Endothelial cell (in vitro differentiated cells): ENCODE data around the gene FGL2. TPM values are rescaled to one million over a fixed set of nuclear protein-coding genes. Genes with fewer than 3 reads are reported as not detected.
"Not testable (repeated sequence)": the region's sequence is repeated elsewhere in the genome, so short reads cannot be mapped to it uniquely, and the experiment has no call there.

Experiments
- DNase-seq: peaks from one replicate; pipeline ENCODE4 v3.0.0; 2021; ENCODE audit warnings: low spot score
- H3K27ac Mint-ChIP-seq: one replicate; pipeline ENCODE4 v1.8.0; 2021; ENCODE audit warnings: mixed read lengths, inconsistent platforms; ENCODE audit not compliant: unreplicated experiment
- H3K27me3 Mint-ChIP-seq: one replicate; pipeline ENCODE4 v1.8.0; 2021; ENCODE audit warnings: mild to moderate bottlenecking, moderate library complexity, mixed read lengths, inconsistent platforms; ENCODE audit not compliant: unreplicated experiment
- H3K36me3 Mint-ChIP-seq: one replicate; pipeline ENCODE4 v1.8.0; 2021; ENCODE audit warnings: mild to moderate bottlenecking, low read depth, mixed read lengths, inconsistent platforms; ENCODE audit not compliant: unreplicated experiment
- H3K4me1 Mint-ChIP-seq: one replicate; pipeline ENCODE4 v1.8.0; 2021; ENCODE audit warnings: mild to moderate bottlenecking, mixed read lengths, inconsistent platforms; ENCODE audit not compliant: unreplicated experiment
- H3K4me3 Mint-ChIP-seq: one replicate; pipeline ENCODE4 v1.8.0; 2021; ENCODE audit warnings: mild to moderate bottlenecking, mixed read lengths, inconsistent platforms; ENCODE audit not compliant: unreplicated experiment
- H3K9me3 Mint-ChIP-seq: one replicate; pipeline ENCODE4 v1.8.0; 2021; ENCODE audit warnings: mixed read lengths, inconsistent platforms; ENCODE audit not compliant: unreplicated experiment
- total RNA-seq: library from RNA; stranded (reverse); fragmentation: NEBNext Ultra II Directional; extraction: Animal tissue kit (Norgen Biotek cat#: 25700); gene quantifications from one replicate; pipeline ENCODE4 v1.2.1, GENCODE V29; 2021; ENCODE audit not compliant: unreplicated experiment
- TF ChIP-seq, protein P1 (sequence below): fragments of 200-600 bp; sonication (generic); IDR thresholded peaks from one replicate; pipeline ENCODE4 v1.5.0; 2021; ENCODE audit warnings: antibody characterized with exemption; ENCODE audit not compliant: unreplicated experiment

Gene FGL2
- total RNA-seq, 1 donor from 2014 or later: not detected

DNA sequence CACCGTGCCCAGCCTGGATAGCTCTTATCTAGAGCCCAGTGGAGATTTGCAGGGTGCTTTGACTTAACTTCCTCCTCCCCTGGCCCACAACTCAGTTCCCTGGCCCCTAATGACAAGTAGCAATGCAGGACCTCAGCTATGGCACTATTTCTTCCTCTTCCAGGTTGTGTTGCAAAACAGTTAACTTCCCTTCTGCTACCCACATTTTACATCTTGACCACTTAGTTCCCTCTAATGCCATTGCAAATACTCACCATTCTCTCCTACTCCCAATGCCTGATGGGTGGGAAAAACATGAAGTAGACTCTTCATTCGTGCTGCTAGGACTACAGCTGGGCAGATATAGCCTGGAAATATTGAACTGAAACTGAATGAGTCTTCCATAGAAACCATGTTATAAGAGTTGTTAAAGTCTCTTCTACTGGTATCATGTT lies 39.1 kb upstream of the FGL2 start:
- no peak overlapping the region for H3K27ac Mint-ChIP-seq

DNA sequence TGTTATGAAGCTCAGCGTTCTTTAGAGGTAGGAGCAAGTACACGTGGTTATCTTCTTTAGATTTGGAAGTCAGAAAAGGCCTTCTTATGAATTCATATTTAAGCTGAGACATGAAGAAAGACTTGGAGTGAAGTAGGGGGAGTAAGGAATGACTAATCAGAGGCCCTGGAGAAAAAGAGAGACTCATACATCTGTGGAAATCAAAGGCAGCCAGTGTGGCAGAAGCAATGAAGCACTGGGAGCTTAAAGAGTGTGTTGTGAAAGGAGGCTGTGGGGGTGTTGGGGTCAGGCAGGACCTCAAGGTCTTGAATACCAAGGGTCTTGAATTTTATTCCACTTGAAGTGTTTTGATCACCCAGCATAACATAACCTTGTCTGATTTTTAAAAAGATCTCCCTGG lies 35.7 kb upstream of the FGL2 start:
- peaks cover 8% of the 10 kb centered on the region for H3K36me3 Mint-ChIP-seq
- TF ChIP-seq, protein P1, sequence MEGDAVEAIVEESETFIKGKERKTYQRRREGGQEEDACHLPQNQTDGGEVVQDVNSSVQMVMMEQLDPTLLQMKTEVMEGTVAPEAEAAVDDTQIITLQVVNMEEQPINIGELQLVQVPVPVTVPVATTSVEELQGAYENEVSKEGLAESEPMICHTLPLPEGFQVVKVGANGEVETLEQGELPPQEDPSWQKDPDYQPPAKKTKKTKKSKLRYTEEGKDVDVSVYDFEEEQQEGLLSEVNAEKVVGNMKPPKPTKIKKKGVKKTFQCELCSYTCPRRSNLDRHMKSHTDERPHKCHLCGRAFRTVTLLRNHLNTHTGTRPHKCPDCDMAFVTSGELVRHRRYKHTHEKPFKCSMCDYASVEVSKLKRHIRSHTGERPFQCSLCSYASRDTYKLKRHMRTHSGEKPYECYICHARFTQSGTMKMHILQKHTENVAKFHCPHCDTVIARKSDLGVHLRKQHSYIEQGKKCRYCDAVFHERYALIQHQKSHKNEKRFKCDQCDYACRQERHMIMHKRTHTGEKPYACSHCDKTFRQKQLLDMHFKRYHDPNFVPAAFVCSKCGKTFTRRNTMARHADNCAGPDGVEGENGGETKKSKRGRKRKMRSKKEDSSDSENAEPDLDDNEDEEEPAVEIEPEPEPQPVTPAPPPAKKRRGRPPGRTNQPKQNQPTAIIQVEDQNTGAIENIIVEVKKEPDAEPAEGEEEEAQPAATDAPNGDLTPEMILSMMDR: no peak

More for the DNA sequence above, 39.1 kb upstream of the FGL2 start:
- TF ChIP-seq, protein P1: no peak
- Mint-ChIP-seq H3K36me3 (peaks cover 8% of the 10 kb centered on the region), H3K4me1 (peaks cover 6% of the 10 kb centered on the region), H3K9me3 (no peaks in the 10 kb centered on the region), H3K27me3 (no peaks in the 10 kb centered on the region), H3K4me3 (no peak overlapping the region)
- DNase-seq: no peak

DNA sequence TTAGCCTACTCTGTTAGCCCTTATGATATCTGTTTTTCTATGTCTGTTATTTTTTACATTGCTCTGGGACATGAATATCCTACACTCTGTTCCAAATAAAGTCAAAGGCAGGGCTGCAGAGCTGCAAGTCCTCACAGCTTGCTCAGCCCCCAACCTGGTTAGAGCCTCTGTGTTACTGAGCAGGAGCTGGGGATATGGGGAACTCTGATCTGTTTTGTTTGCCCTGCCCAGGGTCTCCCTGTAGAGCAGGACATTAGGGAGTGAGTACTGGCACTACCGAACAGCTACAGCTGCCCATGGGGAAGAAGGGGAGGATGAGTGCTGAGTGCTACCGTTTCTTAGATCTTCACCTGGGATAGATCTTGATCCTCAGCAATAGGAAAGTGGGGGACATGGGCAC lies 32.8 kb upstream of the FGL2 start:
- peaks cover 2% of the 10 kb centered on the region for H3K4me1 Mint-ChIP-seq
- TF ChIP-seq, protein P1: no peak
- no peaks in the 10 kb centered on the region for H3K9me3 Mint-ChIP-seq
- H3K4me3 Mint-ChIP-seq: no peak overlapping the region
- no peaks in the 10 kb centered on the region for H3K27me3 Mint-ChIP-seq
- H3K27ac Mint-ChIP-seq: no peak overlapping the region
- DNase-seq: no peak
- peaks cover 4% of the 10 kb centered on the region for H3K36me3 Mint-ChIP-seq

More for the DNA sequence above, 35.7 kb upstream of the FGL2 start:
- H3K4me1 Mint-ChIP-seq: peaks cover 6% of the 10 kb centered on the region
- H3K27me3 Mint-ChIP-seq: no peaks in the 10 kb centered on the region
- H3K4me3 Mint-ChIP-seq: no peak overlapping the region
- H3K27ac Mint-ChIP-seq: no peak overlapping the region
- DNase-seq: no peak
- H3K9me3 Mint-ChIP-seq: no peaks in the 10 kb centered on the region

DNA sequence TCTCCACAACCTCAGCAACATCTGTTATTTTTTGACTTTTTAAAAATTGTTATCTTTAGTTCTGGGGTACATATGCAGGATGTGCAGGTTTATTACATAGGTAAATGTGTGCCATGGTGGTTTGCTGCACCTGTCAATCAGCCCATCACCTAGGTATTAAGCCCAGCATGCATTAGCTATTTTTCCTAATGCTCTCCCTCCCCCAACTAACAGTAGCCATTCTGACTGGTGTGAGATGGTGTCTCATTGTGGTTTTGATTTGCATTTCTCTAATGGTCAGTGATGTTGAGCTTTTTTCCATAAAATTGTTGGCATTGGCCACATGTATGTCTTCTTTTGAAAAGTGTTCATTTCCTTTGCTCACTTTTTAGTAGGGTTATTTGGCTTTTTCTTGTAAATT lies 29.2 kb upstream of the FGL2 start:
- not testable (repeated sequence) for H3K4me3 Mint-ChIP-seq, DNase-seq, H3K36me3 Mint-ChIP-seq, H3K4me1 Mint-ChIP-seq, H3K27me3 Mint-ChIP-seq, H3K9me3 Mint-ChIP-seq, H3K27ac Mint-ChIP-seq

DNA sequence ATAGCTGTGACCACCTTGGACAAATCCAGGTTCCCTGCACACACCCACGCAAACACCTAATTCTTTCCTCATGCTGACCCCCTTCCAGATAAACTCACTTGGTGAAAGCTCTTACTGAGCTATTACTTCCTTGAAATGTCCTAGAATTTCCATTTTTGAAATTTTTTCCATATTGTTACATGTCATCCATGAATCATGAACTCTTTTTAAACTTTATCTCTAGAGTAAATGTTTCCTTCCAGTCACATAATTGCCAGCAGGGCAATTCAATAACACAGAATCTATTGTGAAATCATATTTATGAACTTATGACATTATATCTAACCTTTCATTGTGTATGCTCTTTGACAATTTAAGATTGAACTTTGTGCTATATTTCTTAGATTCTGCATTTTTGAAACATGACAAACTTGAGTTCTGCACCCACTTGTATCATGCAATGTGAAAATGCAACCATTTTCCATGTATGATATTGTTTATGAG lies 26.8 kb upstream of the FGL2 start:
- Mint-ChIP-seq H3K4me1 (peaks cover 10% of the 10 kb centered on the region), H3K36me3 (peaks cover 4% of the 10 kb centered on the region), H3K9me3 (no peaks in the 10 kb centered on the region), H3K27ac (no peak overlapping the region), H3K27me3 (no peaks in the 10 kb centered on the region), H3K4me3 (no peak overlapping the region)
- DNase-seq: no peak
- TF ChIP-seq, protein P1: no peak
